Subcutaneous abdominal adipose tissue (tissue), 5 donors: ENCODE data around the gene KDM4B.

Experiments used
- H3K27ac ChIP-seq: one replicate; pipeline ENCODE4 v1.7.0; 2013; ENCODE audit warnings: low read depth, mild to moderate bottlenecking, inconsistent platforms, low read length, moderate library complexity
- H3K27me3 ChIP-seq, 5 donors: one replicate each; pipeline ENCODE4 v1.7.0; 2013; ENCODE audit warnings: low read length in 5 of 5, inconsistent platforms in 1 of 5; ENCODE audit not compliant: control insufficient read depth in 5 of 5, insufficient read depth in 4 of 5
- H3K36me3 ChIP-seq, 5 donors: one replicate each; pipeline ENCODE4 v1.7.0; 2013; ENCODE audit warnings: low read length in 5 of 5; ENCODE audit not compliant: control insufficient read depth in 5 of 5, insufficient read depth in 5 of 5
- H3K4me1 ChIP-seq, 5 donors: one replicate each; pipeline ENCODE4 v1.7.0; 2013; ENCODE audit warnings: low read length in 5 of 5, mild to moderate bottlenecking in 3 of 5, moderate library complexity in 1 of 5; ENCODE audit not compliant: control insufficient read depth in 5 of 5, insufficient read depth in 5 of 5
- H3K4me3 ChIP-seq, 5 donors: one replicate each; pipeline ENCODE4 v1.7.0; 2013; ENCODE audit warnings: low read length in 5 of 5, low read depth in 1 of 5
- H3K9ac ChIP-seq, 5 donors: one replicate each; pipeline ENCODE4 v1.7.0; 2013; ENCODE audit warnings: low read length in 5 of 5, mild to moderate bottlenecking in 4 of 5, moderate library complexity in 3 of 5
- H3K9me3 ChIP-seq, 5 donors: one replicate each; pipeline ENCODE4 v1.7.0; 2013; ENCODE audit warnings: low read length in 5 of 5; ENCODE audit not compliant: control insufficient read depth in 5 of 5
- donor health status: healthy.
- donor health status: healthy.
- donor health status: healthy.
- donor health status: healthy.
- donor health status: healthy.

The KDM4B gene

DNA sequence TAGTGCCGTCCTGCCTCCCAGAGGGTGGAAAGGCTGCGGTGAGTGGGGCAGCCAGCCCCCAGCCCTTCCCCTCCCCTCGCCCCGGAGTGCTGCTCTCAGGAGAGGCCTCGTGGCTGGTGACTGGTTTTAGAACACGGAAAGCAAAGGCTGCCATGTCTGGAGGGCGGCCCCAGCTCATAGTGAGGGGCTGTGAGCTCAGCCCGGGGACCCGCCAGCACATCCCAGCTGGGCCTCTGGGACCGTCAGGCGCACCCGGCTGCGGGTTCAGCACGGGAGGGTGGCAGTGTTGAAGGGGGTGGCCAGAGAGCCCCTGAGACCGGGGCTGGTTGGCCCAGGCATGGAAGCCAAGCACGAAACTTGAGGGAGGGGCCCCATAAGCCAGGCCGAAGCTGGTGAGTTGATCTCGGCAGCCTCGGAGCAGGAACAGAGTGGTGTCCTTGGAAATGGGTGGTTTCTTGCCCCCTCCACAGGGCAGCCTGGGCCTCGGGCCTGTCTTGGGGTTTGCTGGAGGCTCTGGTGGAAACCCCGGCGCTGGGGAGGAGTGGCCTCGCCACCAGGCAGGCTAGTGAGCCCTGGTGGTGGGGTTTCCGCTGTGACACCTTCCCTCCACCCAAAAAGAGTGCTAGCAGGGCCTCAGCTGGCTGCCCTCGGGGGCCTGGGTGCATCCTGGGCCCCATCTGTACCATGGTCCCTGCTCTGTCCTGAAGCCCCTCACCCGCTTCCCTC, 157.7 kb downstream of the KDM4B start:
- Histone ChIP-seq H3K9me3 (no peaks in the 10 kb centered on the region), H3K9ac (no peak overlapping the region), H3K4me1 (peaks cover 0 to 22% (median 8%) of the 10 kb centered on the region in 5 donors), H3K36me3 (peaks cover 0 to 50% (median 31%) of the 10 kb centered on the region in 5 donors), H3K27me3 (no peaks in the 10 kb centered on the region), H3K27ac (no peak overlapping the region), H3K4me3 (no peak overlapping the region)

- Histone ChIP-seq H3K9ac (no peak overlapping the region), H3K4me3 (no peak overlapping the region), H3K27ac (no peak overlapping the region), H3K4me1 (peaks cover 0 to 22% (median 8%) of the 10 kb centered on the region in 5 donors), H3K27me3 (no peaks in the 10 kb centered on the region), H3K36me3 (peaks cover 0 to 50% (median 29%) of the 10 kb centered on the region in 5 donors), H3K9me3 (no peaks in the 10 kb centered on the region)
These were observed 158.8 kb downstream of the KDM4B start for GRCh38 chr19:5127717-5128116.

DNA sequence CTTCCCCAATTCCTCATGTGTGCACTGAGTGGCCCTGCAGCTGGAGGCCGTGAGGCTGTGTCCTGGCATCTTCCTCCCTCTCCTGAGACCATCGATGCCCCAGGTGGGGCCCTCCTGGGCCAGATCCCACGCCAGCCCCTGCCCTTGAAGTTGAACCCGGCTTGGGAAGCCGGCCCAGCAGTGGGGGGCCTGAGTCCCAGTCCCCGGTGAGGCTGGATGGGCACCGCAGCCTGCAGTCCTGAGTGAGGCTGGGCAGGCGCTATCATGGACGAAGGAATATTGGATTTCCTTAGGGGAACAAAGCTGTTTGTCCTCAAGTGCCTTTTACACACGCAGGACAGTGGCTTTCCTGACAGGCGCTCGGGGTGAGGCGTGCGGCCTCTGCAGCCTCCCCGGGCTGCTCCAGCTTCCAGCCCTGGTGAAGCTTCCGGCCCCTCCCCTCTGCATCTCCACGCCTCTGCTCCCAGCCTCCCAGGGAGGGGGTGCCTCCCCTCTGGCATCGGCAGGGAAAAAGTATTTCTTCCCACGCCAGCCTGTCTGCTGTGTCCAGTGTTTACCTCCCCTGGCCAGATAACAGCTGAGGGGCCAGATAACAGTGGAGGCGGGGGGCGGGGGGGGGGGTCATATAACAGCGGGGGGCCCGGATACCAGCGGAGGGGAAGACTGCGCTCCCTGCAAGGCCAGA, 159.5 kb downstream of the KDM4B start:
- Histone ChIP-seq H3K27ac (no peak overlapping the region), H3K4me1 (peaks cover 0 to 22% (median 8%) of the 10 kb centered on the region in 5 donors), H3K9me3 (no peaks in the 10 kb centered on the region), H3K4me3 (no peak overlapping the region), H3K9ac (peak overlapping the region in 1 of 5 donors; percentile 41), H3K27me3 (no peaks in the 10 kb centered on the region), H3K36me3 (peaks cover 0 to 50% (median 29%) of the 10 kb centered on the region in 5 donors)

DNA sequence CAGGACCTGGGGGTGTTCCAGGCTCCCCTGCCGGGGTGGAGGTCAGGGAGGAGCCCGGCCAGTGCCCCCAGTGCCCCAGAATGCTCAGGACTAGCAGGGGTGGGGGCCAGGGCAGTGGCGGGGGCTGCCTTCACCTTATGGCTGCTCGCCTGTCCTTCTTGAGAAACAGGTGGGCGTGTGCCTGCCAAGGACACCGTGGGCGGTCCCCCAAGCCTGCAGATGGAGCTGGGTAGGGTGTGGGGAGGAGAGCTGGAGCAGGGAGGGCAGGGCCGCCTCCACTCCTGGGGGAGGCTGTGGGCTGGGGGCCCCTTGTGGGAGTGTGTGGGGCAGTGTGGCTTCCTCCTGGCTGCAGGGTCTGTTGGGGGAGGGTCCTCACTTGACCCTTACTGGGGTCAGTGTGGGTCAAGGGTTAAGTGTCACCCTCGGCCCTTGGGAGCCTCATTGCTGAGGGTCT, 160.1 kb downstream of the KDM4B start:
- H3K36me3 ChIP-seq: peaks cover 0 to 51% (median 35%) of the 10 kb centered on the region in 5 donors
- no peak overlapping the region for H3K4me3 ChIP-seq
- no peak overlapping the region for H3K27ac ChIP-seq
- no peaks in the 10 kb centered on the region for H3K9me3 ChIP-seq
- peaks cover 0 to 22% (median 8%) of the 10 kb centered on the region in 5 donors for H3K4me1 ChIP-seq
- H3K27me3 ChIP-seq: no peaks in the 10 kb centered on the region
- H3K9ac ChIP-seq: no peak overlapping the region

DNA sequence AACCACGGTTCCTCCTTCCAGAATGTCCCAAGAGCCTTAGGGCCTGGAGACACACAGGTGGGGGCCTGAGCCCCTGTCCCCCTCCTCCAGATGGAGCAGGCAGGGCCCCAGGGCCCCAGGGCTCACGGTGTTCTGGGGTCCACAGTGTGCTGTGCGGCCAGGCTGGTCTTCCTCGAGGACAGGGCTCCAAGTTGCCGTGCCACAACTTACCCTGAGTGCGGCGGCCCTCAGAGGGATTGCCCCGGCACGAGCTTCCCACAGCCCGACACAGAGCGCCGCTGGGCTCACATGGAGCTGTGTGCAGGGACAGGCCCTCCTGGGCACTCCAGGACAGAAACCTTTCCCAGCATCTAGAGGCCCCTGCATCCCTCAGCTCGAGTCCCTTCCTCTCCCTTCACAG, 160.8 kb downstream of the KDM4B start:
- no peaks in the 10 kb centered on the region for H3K9me3 ChIP-seq
- no peak overlapping the region for H3K4me3 ChIP-seq
- H3K27me3 ChIP-seq: no peaks in the 10 kb centered on the region
- peaks cover 0 to 22% (median 8%) of the 10 kb centered on the region in 5 donors for H3K4me1 ChIP-seq
- H3K36me3 ChIP-seq: peaks cover 0 to 54% (median 42%) of the 10 kb centered on the region in 5 donors
- H3K27ac ChIP-seq: no peak overlapping the region
- no peak overlapping the region for H3K9ac ChIP-seq

DNA sequence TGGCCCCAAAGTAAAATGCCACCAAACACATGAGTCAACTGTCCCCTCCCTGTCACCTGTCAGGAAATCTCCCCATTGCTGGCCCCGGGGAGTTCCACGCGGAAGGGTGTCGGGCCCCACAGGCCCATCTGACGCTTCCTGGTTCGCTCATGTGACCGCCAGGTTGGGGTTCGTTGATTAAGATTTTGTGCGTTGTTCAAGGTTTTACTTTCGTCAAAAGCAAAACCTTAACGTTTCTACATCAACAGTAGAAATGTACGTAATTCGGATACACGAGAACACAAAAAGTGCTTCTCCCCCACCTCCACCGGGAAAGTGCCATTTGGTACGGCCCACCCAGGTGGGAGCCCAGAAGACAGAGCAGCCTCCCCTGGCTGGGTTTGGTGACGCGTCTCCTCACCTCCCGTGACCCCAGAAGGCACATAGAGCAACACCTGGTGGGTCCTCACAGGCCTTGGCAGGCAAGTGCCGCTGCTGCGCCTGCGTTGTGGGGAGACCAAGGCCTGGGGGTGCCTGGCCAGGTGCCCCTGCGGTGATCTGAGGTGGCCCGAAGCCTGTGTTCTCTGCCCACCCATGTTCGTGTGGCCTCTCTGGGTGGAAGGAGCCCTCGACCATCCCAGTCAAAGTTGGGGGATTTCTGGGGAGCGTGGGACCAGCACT, 161.6 kb downstream of the KDM4B start:
- Histone ChIP-seq H3K36me3 (peaks cover 0 to 59% (median 46%) of the 10 kb centered on the region in 5 donors), H3K4me1 (peaks cover 0 to 22% (median 8%) of the 10 kb centered on the region in 5 donors), H3K9me3 (no peaks in the 10 kb centered on the region), H3K9ac (no peak overlapping the region), H3K4me3 (no peak overlapping the region), H3K27me3 (no peaks in the 10 kb centered on the region), H3K27ac (no peak overlapping the region)

DNA sequence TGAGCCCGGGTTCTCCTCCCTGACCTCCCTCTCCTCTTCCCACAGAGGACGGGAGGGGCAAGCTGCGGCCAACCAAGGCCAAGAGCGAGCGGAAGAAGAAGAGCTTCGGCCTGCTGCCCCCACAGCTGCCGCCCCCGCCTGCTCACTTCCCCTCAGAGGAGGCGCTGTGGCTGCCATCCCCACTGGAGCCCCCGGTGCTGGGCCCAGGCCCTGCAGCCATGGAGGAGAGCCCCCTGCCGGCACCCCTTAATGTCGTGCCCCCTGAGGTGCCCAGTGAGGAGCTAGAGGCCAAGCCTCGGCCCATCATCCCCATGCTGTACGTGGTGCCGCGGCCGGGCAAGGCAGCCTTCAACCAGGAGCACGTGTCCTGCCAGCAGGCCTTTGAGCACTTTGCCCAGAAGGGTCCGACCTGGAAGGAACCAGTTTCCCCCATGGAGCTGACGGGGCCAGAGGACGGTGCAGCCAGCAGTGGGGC, 162.2 kb downstream of the KDM4B start:
- Histone ChIP-seq H3K27me3 (no peaks in the 10 kb centered on the region), H3K9ac (no peak overlapping the region), H3K4me1 (peaks cover 0 to 18% (median 8%) of the 10 kb centered on the region in 5 donors), H3K4me3 (no peak overlapping the region), H3K36me3 (peaks cover 0 to 65% (median 52%) of the 10 kb centered on the region in 5 donors), H3K9me3 (no peaks in the 10 kb centered on the region), H3K27ac (no peak overlapping the region)

GRCh38 chr19:5131506-5132205, 162.7 kb downstream of the KDM4B start:
- H3K27ac ChIP-seq: no peak overlapping the region
- peaks cover 0 to 14% (median 8%) of the 10 kb centered on the region in 5 donors for H3K4me1 ChIP-seq
- peaks cover 0 to 71% (median 55%) of the 10 kb centered on the region in 5 donors for H3K36me3 ChIP-seq
- no peak overlapping the region for H3K4me3 ChIP-seq
- H3K9ac ChIP-seq: no peak overlapping the region
- no peaks in the 10 kb centered on the region for H3K9me3 ChIP-seq
- H3K27me3 ChIP-seq: no peaks in the 10 kb centered on the region

GRCh38 chr19:5132206-5132560, 163.3 kb downstream of the KDM4B start:
- Histone ChIP-seq H3K4me1 (peaks cover 0 to 14% (median 8%) of the 10 kb centered on the region in 5 donors), H3K36me3 (peaks cover 0 to 76% (median 60%) of the 10 kb centered on the region in 5 donors), H3K9ac (no peak overlapping the region), H3K9me3 (no peaks in the 10 kb centered on the region), H3K27me3 (no peaks in the 10 kb centered on the region), H3K27ac (no peak overlapping the region), H3K4me3 (no peak overlapping the region)
